Hypothalamus (tissue), 51 donors: Measurements from ENCODE around the gene VWC2L.

Source experiments
- DNase-seq, 51 donors: peaks; one replicate each; lab custom pipeline; 2025; lab: John Stamatoyannopoulos, UW

The VWC2L gene

GRCh38 chr2:214578442-214578841, 167.6 kb downstream of the VWC2L start:
- peak in 1 of 51 donors; percentile 24 for DNase-seq

GRCh38 chr2:214579035-214579434, 168.2 kb downstream of the VWC2L start:
- no peak for DNase-seq

GRCh38 chr2:214587442-214587841, 176.6 kb downstream of the VWC2L start:
- DNase-seq = no peak

- peak in 1 of 51 donors; percentile 4 for DNase-seq
These were observed 180.5 kb downstream of the VWC2L start for GRCh38 chr2:214591366-214591765.

GRCh38 chr2:214592011-214592410, 181.2 kb downstream of the VWC2L start:
- no peak for DNase-seq

GRCh38 chr2:214593727-214594126, 182.9 kb downstream of the VWC2L start:
- no peak for DNase-seq

- no peak for DNase-seq
These were observed 191.2 kb downstream of the VWC2L start for GRCh38 chr2:214601852-214602633.

- no peak for DNase-seq
These were observed 194.0 kb downstream of the VWC2L start for GRCh38 chr2:214604861-214605260.

GRCh38 chr2:214607051-214607450, 196.2 kb downstream of the VWC2L start:
- DNase-seq = no peak

GRCh38 chr2:214611015-214611414, 200.2 kb downstream of the VWC2L start:
- no peak for DNase-seq

GRCh38 chr2:214624166-214624760, 213.4 kb downstream of the VWC2L start:
- no peak for DNase-seq

- no peak for DNase-seq
These were observed 217.2 kb downstream of the VWC2L start for GRCh38 chr2:214628091-214628490.
